ENCODE data around the gene ZNF438.

- no peak for TF ChIP-seq POLR2AphosphoS5 (IDR thresholded peaks at IDR 0.05; ENCODE audit: low read depth, low read length)
- TF ChIP-seq SIN3A (IDR thresholded peaks at IDR 0.05; ENCODE audit: borderline replicate concordance, insufficient read depth, low read length): no peak
- no peak for TF ChIP-seq REST (IDR thresholded peaks at IDR 0.05; ENCODE audit: insufficient read depth in 1 of 2, low read depth in 2 of 2, low read length in 2 of 2)
- TF ChIP-seq TAF1 (IDR thresholded peaks at IDR 0.05; ENCODE audit: borderline replicate concordance, insufficient read depth, low read length): no peak
- no peak for TF ChIP-seq FOXP2 (optimal IDR thresholded peaks at IDR 0.05; ENCODE audit: borderline replicate concordance, extremely low read depth, extremely low read length, insufficient read depth)
Observed at GRCh38 chr10:31020209-31020608, 11.5 kb downstream of the ZNF438 start.
